Effector CD4-positive, alpha-beta T cell (primary cell): Measurements from ENCODE around the gene RPAP2.
"Not testable (repeated sequence)": the region's sequence is repeated elsewhere in the genome, so short reads cannot be mapped to it uniquely, and the experiment has no call there.

Source experiments
- DNase-seq: peaks from one replicate; pipeline ENCODE4 v3.0.0-alpha.2; 2020

RPAP2 gene

DNA sequence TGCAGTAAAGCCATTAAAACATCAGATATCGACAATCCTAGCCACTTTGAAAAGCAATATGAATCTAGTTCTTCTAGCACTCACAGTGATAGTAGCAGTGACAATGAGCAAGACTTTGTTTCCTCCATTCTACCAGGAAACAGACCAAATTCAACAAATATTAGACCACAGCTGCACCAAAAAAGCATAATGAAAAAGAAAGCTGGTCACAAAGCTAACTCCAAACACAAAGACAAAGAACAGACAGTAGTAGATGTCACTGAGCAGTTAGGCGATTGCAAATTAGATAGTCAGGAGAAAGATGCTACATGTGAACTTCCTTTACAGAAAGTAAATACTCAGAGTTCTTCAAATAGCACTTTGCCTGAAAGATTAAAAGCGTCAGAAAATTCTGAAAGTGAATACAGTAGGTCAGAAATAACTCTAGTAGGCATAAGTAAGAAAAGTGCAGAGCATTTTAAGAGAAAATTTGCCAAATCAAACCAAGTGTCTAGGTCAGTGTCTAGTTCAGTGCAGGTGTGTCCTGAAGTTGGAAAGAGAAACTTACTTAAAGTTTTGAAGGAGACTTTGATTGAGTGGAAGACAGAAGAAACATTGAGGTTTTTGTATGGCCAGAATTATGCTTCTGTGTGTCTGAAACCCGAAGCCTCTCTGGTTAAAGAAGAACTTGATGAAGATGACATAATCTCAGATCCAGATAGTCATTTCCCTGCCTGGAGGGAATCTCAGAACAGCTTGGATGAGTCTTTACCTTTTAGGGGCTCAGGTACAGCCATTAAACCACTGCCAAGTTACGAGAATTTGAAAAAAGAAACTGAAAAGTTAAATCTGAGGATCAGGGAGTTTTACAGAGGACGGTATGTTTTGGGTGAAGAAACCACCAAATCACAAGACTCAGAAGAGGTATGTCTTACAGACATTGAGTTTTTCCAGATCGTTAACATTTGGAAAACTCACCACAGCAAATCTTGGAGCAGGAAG lies 24.9 kb downstream of the RPAP2 start:
- no peak for DNase-seq

DNA sequence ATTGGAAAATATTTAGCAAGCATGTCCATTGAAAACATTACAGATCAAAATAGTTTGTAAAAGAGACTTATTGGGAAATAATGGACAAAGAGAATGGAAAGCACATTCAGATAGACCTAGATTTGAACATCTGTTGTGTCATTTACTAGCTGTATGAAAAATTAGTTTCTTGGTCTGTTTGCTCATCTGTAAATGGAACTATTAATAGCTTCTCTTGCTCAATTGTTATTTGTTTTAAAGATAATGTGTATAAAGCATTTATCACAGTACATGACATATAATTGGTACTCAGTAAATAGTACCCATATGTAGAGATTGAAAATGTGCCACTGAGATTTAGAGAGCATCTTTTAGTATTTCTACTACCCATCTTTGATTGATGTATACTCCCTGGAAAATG lies 25.9 kb downstream of the RPAP2 start:
- DNase-seq: no peak

DNA sequence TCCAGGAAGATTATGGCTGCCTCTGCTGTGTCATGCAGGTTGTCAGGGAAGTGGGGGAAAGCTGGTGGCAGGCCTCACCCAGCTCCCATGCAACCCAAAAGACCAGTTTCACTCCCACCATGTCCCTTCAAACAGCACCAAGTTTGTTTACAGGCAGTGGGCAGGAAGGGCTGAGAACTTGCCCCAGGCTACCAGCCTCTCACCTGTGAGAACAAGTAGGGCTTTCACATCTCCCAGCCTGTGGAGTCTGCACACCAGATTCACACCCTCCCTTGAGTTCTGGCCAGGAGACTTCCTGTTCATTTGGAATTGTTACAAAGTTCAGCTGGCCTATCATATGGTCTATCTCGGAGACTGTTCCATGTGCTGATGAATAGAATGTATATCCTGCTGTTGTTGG lies 27.8 kb downstream of the RPAP2 start:
- DNase-seq: no peak

DNA sequence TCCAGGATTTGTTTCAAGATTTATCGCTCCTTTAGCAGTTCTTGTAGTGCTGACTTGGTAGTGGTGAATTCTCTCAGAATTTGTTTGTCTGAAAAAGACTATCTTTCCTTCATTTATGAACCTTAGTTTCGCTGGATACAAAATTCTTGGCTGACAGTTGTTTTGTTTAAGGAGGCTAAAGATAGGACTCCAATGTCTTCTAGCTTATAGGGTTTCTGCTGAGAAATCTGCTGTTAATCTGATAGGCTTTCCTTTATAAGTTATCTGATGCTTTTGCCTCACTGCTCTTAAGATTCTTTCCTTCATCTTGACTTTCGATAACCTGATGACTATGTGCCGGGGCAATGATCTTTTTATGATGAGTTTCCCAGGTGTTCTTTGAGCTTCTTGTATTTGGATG lies 28.9 kb downstream of the RPAP2 start:
- no peak for DNase-seq

DNA sequence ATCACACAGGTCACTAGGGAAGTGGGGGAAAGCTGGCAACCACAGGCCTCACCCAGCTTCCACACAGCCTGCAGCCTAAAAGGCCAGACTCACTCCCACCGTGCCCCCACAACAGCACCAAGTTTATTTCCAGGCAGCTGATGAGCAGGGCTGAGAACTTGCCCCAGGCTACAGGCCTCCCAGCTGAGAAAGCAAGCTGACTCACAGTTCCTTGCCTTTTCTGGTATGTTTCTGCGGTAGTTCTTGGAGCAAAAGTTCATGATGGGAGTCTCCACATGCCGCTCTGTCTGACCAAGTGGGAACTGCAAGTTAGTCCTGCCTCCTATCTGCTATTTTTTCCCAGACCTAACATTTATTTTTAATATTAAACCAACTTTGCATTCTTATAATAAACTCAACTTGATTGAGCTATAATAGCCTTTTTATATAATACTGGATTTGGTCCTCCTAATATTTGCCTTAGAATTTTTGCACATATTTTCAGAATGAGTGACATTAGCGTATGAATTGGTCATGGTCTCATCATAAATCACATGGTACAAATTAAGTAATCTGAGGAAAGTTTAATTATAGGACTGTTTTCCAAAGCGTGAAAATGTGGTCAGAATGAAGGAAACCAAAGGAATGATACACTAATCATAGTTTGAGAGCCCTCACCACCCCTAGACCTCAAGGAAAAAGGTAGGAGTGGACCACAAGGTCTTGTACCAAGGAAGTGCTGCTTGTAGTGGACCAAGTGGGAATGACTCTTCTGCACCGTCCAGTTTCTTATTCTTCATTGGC lies 30.7 kb downstream of the RPAP2 start:
- no peak for DNase-seq

DNA sequence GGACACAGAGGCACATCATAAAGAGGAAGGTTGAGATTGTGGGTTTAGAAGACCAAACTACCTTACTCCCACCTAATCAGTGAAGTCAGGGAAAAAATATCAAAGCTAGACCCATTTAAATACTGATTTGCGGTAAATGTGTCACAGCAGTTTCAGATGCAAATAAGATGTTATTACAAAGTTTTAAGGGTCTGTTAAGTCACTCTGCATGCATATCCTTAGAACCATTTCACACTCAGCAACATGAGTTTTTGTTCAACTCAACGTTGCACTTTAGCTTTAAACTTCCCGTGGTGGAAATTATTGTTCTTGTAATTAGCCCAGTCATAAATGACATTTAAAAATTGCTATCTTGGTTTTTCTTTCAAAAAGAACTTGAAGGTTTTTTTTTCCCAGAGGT lies 34.8 kb downstream of the RPAP2 start:
- DNase-seq: no peak

DNA sequence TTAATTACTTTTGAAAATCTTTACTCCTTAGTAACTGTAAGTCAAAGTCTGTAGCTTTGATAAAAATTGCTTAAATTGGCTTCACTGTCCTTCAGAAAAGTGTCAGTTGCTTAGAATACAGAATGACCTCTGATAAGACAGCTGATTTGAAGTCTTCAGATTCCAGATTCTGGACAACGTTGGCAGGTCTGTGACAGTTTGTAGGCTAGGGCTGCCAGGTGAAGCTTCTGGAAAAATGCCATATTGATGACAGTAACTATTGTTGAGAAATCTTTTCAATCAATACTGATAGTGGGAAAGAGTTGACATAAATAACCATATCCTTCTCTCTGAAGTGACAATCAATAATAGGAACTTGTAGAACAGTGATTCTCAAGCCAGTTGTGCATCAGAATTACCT lies 41.3 kb downstream of the RPAP2 start:
- DNase-seq: no peak

DNA sequence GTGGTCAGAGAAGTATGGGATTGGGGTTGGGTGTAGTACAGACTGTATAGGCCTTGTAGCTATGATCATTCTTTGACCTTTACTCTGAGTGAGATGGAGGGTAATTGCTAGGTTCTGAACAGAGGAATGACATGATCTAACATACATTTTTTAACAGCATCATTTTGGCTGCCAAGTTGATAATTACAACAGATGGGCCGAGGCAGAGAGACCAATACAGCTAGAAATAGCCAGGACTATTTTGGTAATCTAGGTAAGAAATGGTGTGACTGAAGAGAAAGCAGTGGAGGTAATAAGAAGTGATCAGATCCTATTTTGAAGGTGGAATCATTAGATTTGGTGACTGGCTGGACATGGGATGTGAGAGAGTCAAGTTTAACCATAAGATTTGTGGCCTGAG lies 43.5 kb downstream of the RPAP2 start:
- DNase-seq: no peak

DNA sequence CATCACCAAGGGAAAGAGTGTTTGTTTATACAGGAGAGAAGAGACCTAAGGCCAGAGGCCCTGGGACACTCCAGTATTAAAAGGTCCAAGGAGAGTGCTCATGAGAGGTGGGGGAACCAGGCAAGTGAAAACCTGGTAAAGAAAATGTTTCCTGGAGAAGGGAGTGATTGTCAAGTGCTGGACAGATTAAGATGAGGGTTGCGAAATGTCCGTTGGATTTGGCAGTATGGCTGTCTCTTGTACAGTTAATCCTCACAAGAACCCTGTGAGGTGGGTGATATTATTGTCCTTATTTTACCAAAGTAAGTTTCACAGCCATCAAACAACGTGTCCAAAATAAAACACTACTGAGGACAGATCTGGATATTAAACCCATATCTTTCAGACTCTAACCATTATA lies 44.2 kb downstream of the RPAP2 start:
- no peak for DNase-seq

DNA sequence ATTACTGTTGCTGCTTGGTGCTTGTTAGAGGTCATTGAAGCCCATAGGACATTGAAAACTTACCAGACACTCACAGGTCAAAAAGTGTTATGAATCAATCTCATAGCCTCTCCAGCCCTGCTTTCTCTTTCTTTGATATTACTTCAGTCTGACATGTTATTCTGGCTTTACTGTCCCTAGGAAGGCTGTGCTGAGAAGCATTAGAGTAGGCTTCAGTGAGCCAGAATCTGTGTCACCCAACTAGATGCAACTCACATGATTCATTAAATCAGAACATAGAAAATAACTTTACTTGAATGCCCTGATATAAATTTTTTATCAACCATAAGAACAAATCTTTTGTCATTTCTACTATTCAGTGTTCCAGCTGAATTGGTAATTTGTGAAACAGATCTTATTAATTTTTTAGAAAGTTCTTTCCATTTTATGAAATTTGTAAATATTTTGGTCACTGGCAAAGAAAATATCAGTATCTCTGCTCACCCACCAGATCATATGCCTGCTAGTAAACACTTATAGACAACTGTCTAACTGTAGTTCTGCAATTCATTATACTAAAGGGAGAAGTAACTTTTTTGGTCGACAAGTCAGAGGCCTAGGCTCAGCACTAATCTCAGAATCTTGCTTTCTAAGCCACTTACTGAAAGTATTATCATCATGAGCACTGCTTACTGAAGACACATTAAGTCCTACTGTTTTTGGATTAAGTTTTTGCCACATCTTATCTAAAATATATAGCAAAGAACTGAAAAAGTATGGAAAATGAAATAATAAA lies 48.2 kb downstream of the RPAP2 start:
- no peak for DNase-seq

DNA sequence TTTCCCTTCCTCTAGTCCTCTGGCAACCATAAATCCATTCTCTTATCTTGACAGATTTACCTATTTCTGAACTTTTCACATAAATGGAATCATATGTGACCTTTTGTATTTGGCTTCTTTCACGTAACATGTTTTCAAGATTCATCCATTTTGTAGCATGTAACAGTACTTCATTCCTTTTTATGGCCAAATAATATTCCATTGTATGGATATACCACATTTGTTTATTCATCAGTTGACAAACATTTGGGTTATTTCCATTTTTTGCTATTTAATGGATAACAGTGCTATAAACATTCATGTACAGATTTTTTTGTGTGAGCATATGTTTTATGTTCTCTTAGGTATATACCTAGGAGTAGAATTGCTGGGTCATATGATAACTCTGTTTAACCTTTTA lies 54.0 kb downstream of the RPAP2 start:
- DNase-seq: no peak

DNA sequence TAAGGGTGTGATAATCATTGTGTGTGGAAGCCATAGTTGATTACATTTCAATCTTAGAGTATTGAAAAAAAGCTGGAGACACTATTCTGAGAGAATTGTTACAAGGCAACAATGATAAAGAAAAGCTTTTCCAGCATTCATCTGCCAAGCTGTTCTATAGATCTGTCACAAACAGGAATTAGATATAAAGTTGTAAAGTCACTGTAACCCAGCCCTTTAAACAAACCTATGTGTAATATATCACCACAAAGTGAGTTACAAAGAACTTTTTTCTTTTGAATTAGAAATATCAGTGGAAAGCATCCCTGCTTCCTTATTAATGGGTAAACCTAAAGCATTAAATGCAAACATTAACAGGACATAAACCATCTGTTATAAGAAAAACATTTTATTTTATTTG lies 55.4 kb downstream of the RPAP2 start:
- DNase-seq: no peak

DNA sequence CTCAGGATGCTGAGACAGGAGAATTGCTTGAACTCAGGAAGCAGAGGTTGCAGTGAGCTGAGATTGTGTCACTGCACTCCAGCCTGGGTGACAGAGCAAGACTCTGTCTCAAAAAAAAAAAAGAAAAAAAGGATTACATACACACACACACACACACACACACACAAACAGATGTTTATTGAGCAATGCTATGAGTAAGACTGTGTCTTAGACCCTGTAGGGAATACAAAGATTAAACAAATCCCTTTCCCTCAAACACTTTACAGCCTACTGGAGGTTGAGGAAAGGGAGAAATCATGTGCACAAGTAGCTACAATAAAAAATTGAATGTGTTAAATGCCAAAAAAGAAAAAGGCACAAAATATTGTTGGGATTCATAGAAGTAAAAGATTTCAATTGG lies 58.1 kb downstream of the RPAP2 start:
- DNase-seq: no peak

DNA sequence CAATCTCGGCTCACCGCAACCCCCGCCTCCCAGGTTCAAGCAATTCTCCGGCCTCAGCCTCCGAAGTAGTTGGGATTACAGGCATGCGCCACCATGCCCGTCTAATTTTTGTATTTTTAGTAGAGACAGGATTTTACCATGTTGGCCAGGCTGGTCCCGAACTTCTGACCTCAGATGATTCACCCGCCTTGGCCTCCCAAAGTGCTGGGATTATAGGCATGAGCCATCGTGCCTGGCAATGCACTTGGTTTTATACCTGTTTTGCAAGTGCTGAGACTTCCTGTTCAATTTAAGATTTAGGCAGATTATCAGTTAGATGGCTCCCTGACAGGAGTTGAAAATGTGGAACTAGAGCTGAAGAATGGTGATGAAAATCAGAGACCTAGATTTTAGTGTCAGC lies 60.5 kb downstream of the RPAP2 start:
- not testable (repeated sequence) for DNase-seq

DNA sequence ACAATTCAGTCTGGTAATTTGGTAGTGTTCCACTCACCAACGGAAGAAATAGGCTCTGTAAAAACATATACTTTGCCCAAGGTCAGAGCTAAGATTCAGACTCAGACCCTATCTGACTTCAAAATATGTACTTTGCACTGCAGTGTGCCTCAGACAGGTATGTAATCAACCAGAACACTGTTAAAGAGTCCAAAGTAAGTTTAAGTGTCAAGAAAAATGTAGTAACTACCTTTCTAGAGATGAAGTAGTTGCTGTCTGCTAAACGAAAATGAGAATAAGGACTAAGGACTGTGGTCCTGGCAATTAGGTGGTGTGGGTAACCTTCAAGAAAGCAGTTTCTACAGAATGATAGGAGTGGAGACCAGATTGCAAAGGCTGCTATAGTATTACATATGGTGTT lies 61.1 kb downstream of the RPAP2 start:
- no peak for DNase-seq

DNA sequence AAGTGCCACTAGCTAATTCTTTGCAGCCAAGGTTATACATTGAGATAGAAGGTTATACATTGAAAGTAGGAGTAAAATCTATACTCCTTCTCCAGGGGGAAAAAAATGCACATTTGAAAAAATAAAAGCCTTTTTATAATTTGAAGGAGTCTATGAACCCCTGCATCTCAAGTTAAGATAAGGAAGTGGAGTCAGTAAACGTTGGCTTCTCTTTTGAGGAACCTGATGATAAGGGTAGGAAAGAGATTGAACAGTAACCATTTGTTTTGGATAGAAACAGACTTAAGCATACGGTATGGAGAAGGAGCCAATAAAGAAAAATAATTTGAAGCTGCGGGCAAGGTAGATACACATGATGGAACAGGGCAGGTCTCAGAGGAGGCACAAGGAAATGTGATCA lies 64.1 kb downstream of the RPAP2 start:
- DNase-seq: no peak

DNA sequence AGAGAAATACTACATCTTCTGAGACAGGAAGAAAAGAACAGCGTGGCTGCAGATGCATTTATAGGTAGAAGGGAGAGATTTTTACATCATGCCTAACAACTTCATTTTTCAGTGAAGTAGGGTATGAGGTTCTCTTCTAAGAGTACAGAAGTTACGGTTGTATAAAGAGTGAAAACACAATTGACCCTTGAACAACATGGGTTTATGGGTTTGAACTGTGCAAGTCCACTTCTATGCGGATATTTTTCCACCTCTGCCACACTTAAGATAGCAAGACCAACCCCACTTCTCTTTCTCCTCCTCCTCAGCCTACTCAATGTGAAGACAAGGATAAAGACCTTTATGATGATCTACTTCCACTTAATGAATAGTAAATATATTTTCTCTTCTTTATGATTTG lies 64.5 kb downstream of the RPAP2 start:
- DNase-seq: no peak

DNA sequence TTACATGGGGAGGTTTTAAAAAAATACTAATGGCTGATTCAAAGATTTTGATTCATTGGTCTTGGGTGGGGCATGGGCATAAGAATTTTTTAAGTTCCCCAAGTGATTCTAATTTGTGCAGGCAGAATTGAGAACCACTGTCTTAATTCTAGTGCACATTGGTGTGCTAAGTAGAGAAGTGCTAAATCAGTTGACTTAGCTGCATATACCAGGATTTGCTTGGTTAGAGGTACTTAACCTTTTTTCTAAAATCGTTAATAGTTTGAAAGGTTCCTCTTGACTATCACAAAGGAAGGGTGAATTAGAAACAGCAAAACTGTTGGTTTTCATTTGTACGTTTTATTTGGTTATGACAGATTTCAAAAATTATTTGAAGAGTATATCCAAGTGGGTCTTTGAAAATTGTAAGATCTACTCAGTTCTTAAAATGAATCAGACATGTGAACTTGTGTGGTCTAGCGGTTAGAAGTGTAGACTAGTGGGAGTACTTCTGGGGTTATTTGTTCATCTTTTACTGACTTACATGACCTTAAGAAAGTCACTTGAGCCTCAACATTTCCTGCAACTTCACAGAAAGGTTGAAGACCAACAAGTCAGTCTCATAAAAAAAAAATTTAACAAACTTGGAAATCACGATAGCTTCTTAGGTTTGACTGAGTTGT lies 66.7 kb downstream of the RPAP2 start:
- no peak for DNase-seq

DNA sequence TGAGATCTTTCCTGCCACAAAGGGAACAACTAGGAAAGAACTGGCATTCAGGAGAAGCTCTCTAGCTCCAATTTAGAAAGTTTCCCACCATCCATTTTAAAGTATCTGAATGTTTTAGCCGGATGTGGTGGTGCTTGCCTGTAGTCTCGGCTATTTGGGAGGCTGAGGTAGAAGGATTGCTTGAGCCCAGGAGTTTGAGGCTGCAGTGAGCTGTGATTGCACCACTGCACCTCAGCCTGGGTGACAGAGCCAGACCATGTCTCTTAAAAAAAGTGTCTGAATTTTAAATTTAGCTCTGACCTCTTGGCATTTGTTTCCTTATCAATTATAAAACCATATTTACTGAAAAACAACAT lies 67.2 kb downstream of the RPAP2 start:
- no peak for DNase-seq

DNA sequence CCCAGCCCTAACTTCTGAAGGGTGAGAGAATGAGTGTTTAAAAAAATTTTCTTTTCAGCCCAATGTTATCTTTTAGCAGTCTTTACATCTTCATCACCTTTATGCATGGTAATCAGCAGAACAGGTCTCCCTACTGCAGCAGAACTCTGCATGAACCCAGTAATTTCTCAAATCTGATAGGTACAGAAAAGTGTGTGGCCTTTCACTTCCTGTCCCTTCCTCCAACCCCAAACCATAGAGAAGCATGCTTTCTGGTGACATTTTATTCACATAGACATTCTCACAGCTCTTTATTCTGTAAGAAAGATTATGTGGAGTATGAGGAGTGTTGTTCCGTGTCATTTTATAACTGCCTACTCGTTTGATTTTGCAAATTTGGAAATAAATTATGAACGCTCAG lies 68.6 kb downstream of the RPAP2 start:
- DNase-seq: no peak

DNA sequence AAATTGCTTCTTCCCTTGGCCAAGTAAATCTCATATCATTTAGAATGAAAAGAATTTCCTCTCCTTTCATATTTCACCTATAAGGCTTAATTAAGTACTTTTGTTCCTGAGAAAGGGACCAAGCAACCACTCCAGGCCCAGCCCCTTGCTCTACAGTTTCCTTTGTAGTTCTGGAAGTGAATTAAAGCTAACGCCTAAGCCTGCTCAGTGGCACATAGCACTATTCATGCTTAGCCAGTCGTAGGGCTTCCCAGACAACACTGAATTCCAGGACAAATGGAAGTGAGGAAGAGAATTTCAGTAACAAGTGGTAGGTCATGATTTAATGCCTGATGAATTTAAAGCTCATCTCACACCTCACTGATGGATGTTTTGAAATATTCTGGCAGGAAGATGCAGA lies 73.3 kb downstream of the RPAP2 start:
- DNase-seq: no peak

DNA sequence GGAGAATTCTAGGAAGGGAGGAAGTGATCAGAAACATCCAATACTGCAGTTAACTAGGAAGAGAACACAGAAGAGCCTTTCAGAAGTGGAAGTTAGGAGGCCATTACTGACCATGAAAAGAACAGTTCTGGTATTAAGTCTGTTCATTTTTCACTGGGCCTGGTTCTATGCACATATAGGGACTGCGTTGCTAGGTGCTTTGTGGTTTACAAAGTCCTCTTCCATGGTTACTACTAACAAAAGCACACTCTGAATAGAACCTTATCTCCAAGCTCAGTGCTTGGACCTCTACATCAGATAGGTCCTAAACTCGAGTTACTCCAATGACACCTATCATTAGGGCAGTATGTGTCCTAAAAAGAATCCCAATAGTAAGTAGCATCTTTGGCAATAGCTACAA lies 75.4 kb downstream of the RPAP2 start:
- DNase-seq: no peak

DNA sequence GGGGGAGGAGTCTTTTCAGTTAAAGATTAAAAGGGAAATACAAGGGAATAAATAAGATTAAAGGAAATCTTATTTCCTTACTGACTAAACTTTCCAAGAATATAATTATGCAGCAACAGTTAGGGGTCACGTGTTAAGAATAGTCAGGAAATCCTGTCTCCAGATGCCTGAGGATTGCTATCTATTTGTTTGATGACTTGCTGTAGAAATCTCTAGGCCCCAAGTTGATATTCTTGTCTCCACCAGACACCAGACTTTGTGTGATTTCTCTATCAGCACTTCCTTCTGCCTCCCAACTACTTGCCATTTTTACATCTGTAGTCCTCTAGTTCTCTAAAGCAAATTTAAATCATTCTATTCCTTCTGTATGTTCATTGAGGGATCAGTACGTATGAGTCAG lies 77.5 kb downstream of the RPAP2 start:
- DNase-seq: no peak
